HG03196 (cell line): ENCODE data around the gene ZC2HC1B.
"Not testable (repeated sequence)": the region's sequence is repeated elsewhere in the genome, so short reads cannot be mapped to it uniquely, and the experiment has no call there.

Source experiments
- ATAC-seq: cut with Tn5 transposase; IDR thresholded peaks from one replicate; pipeline ENCODE4 v1.9.1; 2021; ENCODE audit not compliant: unreplicated experiment

Gene ZC2HC1B

DNA sequence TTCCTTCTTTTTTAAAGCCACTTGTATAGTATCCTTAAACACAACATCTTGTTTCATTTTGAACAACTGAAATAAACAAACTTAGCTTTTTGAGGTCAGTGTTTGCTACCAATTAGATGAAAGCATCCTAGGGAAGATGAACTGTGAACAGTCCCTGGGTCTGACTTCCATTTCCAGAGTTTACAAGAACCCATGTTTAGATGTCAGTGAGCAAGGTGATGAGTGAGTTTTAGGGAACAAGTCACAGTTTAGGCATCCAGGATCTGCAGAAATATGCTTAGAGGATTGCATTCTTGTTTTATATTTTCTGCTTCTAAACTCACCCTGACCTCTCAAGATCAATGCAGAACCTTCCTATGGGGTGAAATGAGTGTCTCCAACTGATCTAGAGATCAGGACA is 3.0 kb downstream of the ZC2HC1B start:
- no peak for ATAC-seq

DNA sequence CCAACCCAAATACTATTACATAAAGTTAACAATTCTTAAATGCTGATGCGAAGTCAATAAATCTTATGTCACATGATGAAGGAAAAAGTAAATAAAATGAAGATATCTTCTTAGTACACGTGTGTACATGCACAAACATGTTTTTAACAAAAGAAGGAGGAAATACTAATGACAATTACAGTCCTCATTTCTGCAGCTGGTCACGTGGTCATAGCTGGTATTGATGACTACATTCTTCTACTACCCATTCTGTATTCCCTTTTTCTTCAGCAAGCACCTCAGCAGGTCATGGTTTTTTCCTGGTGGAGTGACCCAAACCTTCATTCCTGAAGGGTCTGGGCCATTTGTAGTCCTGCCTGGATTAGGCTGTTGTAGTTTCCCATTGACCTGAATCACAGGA is 4.5 kb downstream of the ZC2HC1B start:
- not testable (repeated sequence) for ATAC-seq

DNA sequence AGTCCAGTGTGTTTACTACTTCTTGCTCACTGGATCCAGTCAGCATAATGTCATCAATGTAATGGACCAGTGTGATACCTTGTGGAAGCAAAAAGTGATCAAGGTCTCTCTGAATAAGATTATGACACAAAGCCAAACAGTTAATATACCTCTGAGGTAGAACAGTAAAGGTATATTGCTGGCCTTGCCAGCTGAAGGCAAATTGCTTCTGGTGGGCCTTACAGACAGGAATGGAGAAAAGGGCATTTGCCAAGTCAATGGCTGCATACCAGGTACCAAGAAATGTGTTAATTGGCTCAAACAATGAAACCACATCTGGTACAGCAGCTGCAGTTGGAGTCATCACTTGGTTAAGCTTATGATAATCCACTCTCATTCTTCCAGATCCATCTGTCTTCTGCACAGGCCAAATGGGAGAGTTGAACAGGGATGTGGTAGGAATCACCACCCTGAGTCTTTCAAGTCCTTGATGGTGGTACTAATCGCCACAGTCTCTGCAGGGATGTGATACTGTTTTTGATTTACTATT is 7.0 kb downstream of the ZC2HC1B start:
- ATAC-seq: not testable (repeated sequence)

DNA sequence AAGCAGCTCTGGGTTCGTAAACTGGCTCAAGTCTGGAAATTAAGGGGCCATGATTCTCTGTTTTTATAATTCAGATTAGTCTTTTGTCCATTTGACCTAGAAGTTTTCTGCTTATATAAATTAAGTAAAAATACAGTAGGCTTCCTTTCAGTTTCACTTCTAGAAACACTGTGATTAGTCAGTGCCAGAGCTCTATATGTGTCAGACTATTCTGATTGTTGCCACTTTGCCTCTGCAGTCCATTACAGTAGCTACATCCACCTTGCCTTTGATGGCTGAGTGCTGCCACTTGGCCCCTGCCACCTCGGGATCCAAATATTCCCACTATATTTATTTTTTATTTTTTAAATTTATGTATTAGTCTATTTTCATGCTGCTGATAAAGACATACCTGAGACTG is 7.9 kb downstream of the ZC2HC1B start:
- peak; percentile 84 for ATAC-seq

DNA sequence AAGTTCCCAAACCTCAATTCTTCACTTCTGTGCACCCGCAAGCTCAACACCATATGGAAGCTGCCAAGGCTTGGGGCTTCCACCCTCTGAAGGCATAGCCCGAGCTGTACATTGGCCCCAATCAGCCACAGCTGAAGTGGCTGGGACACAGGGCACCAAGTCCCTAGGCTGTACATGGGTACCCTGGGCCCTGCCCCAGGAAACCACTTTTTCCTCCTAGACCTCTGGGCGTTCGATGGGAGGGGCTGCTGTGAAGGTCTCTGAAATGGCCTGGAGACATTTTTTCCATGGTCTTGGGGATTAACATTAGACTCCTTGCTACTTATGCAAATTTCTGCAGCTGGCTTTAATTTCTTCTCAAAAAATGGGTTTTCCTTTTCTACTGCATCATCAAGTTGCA is 9.3 kb downstream of the ZC2HC1B start:
- ATAC-seq: not testable (repeated sequence)

DNA sequence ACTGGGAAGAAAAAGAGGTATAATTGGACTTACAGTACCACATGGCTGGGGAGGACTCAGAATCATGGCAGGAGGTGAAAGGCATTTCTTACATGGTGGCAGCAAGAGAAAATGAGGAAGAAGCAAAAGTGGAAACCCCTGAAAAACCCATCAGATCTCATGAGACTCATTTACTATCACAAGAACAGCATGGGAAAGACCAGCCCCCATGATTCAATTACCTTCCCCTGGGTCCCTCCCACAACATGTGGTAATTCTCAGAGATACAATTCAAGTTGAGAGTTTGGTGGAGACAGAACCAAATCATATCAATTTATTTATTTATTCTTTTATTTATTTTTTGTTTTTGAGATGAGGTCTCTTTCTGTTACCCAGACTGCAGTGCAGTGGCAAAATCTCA is 10.2 kb downstream of the ZC2HC1B start:
- not testable (repeated sequence) for ATAC-seq

DNA sequence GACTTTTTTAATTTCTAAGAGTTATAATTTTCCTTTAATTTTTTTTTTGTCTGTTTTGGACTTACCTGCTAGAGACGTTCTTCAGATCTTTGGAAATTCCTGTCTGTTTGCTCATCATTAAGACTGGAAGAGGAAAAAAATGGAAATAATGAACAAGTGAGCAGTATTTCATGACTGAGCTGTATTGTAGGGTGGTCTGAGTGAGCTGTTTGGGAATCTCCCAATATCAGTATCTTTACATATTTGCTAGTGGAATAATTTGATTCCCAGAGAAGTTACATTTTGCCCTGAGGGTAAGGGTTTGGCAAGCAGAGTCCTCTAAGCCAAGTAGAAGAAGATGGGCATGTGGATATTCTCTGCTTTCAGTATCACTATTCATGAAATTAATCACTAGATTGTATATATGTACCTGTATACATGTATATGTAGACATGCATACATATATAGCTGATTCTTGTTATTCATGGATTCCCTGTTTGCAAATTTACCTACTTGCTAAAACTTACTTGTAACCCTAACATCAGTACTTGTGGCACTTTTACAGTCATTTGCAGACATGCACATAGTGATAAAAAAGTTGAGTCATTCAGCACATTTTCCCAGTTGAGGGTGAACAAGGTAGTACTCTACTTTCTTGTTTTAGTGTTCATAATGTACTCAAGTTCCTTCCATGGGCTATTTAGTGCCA is 13.5 kb downstream of the ZC2HC1B start:
- ATAC-seq: no peak

DNA sequence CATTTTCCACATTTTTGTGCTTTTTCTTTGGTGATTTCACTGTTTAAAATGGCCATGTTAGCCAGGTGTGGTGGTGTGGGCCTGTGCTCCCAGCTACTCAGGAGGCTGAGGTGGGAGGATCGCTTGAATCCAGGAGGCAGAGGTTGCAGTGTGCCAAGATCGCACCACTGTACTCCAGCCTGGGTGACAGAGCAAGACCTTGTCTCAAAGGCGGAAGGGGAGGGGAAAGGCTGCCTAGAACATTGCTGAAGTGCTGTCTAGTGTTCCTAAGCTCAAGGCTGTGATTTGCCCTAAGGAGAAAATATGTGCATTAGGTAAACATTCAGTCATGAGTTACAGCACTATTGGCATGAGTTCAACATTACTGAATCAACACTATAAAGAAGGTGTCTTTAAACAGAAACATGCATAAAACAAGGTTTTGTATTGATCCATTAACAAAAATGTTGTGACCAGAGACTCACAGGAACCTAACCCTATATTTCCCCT is 14.0 kb downstream of the ZC2HC1B start:
- ATAC-seq: no peak

DNA sequence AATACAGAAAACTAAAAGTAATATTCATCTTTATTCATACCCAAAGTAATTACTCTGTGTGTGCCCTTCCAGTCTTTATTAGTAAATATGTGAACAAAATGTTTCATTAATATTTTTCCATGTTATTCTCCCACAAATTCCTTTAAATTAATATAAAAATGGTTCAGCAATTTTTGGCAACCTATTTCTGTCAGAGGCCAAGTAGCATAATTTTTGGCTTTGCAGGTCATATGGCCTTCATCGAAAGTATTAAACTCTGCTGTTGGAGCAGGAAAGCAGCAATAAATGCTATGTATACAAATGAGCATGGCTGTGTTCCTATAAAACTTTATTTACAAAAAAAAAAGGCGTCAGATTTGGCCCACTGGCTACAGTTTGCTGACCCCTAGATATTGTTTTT is 16.1 kb downstream of the ZC2HC1B start:
- ATAC-seq: no peak

DNA sequence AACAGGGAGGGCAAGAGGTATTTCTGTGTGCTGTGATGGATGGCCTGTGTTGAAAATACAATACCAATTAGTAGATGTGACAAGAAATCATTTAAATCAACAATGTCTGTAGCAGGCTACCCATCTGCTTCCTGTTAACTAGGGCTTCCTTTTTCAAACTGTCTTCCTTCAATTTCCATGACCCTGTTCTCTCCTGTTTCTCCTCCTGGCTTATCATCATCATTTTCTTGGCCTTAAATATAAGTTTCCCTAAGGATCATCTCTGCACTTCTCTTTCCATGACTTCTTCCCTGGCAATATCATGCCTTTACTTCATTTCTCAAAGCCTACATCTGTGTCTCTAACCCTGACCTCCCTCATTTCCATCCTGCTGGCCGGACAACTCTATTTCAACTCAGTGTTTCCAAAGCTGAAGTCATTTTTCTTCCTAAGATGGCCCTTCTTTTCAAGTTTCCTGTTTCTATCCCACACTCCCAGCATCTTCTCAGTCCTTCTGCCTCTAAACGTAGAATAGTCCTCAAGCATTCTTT is 18.2 kb downstream of the ZC2HC1B start:
- ATAC-seq: no peak

DNA sequence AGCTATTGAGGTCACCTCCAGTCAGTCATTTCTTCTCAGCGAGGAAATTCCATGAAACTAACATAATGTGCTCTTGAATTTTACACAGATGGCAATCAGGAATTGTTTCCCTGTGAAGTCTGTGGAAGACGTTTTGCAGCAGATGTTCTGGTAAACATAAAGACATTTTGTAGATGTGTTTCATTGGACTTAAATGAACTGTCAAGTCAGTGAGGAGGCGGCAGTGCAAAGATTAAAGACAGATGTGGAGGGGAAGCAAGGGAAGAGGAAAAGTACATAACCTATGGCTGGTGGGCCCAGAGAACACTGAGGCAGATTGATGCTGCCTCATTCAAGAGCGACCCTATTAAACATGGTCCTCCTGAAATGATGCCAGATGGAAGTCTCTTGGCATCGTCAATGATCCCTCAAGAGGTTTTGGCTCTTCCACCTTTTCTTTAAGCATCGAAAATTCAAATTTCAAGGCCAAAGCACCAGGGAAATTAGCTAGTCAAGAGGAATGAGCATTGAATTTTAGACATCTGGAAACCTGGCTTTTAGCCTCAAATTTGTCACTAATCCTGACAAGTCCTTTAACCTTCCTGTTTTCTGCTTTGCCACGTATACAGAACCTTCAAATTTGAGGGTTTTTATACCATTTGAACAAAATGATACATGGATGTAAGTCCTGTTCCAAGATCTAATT is 20.1 kb downstream of the ZC2HC1B start:
- no peak for ATAC-seq

DNA sequence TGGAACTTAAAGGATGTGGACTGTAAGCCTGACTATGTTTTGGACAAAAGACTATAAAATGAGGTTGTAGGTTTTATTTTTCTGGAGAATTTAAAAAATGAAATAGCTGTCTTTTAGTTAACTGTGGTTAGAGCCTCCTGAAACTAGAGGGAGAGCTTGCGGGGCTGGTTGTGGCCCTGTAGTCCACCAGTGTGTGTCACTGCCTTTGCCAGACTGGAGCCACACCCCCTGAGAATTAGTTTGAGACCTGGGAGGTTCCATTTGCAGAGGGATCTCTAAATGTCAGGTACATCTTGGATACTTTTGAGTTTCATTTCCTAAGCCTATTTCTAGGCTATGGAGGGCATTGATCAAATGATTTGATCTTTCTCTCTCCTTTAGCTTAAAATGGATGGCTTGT is 20.8 kb downstream of the ZC2HC1B start:
- ATAC-seq: no peak

DNA sequence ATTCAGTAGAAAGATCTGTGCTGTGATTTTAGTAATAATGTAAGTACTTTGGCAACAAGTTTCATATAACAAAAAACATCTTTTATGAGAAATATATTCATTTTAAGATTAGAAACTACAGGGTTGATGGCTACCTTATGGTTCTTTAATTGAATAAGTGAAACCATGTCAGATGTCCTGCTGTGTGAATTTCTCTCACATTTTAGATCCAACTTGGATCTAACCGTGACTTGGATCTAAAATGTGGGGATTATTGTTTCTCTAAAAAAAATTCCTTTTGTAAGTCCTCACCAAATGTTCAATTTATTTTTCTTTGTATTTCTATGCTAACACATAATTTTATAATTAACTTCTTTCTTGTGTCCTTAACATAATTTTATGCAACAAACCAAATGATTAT is 30.4 kb downstream of the ZC2HC1B start:
- no peak for ATAC-seq

DNA sequence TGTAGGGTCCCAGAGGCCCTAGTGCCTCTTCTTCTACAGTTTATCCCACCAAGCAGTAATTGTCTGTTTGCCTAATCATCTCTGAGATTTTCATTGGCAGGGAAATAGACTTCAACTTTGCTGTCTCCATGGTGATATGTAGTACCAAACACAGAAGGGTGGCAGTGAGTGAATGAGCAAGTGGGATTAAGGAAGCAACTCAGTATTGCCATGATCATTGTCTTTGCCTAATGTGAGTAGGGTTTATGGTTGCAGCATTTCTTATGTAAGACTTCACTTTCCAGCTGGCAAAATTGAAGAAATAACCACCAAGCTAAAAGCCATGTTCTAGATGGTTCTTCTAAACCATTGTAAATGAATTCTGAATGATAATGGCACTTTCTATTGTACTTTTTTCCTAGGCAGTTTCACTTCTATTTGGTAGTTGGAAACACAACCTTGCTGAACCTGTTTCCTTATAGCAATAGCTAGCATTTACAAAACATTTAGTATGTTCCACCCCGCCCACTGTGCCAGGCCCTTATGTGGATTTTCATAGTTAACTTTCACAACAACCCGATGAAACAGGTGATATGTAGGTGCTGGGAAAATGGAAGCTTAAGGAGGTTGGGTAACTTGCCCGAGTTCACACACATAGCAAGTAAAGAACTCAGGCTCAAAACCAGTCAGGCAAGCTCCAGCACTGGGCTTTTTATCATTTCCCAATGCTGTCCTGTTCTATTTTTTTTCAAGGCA is 32.0 kb downstream of the ZC2HC1B start:
- ATAC-seq: no peak

DNA sequence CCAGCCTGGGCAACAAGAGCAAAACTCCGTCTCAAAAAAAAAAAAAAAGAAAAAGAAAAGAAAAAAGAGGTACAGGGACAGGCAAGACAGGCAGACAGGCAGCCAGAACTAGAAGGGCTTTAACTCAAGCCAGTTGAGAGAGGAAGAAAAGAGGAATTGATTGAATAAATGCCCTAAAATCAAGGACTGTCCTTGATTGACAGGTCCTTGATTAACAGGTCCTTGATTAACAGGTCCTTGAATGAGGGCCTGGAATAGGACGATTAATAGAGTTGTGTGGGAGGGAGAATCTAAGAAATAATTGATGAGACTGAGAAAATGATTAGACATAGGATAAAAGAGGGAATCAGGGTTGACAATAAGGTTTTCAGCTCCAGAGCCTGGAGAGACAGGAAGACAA is 36.1 kb downstream of the ZC2HC1B start:
- ATAC-seq: no peak

DNA sequence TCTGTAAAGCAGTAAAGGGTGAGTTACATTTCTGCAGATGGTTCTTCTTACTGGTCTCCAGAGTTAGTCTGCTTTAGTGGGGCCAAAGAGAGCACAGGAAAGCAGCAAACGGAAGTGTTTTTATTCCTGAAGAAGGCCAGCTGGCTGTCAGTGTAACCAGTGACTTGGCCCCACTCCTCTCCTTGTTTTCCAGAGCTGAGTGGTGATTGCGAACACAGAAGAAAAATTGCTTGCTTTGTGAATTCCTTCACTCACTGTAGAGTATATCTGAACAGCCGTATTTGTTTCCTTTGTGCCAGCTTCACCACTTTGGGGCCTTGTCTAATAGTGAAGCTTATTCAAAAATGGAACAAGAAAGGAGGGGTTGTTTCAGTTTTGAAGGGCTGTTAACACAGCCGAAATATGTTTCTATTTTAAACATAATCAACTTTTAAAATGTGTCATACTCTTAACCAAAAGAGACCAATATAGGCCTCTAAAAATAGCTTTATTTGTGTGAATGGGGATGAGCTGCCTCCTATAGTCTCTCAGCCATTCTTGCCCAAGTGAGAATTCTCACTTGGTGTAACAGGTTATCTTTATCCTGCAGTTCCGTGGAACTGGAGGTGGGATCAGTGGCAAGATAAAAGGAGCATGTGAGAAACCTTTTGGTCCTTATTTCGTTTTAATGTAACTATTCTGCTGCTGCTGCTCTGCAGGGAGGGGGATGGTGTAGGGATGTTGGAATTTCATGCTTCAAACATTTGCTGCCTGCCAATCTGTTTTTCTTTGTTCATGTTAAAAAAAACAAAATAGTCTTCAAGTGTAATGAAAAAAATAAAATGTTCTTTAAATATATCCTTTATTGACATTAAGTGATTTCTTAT is 37.8 kb downstream of the ZC2HC1B start:
- ATAC-seq: peak; percentile 97

DNA sequence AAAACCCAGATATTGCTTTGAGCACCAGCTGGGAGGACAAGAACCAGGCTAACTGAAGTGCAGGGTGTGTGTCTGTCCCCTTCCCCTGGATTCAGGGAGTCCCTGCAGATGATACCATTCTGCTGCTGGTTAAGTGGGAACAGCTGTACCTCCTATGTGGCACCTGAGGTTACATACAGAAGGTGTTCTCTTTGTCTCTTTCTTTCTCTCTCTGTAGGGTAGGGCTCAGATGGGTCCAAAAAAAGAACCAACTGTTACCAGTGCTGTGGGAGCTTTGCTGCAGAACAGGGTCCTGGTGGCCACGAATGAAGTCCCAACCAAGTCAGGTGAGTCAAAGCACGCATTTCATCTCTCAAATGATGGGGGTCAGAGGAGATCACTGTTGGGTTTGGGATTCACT is 38.6 kb downstream of the ZC2HC1B start:
- ATAC-seq: no peak

DNA sequence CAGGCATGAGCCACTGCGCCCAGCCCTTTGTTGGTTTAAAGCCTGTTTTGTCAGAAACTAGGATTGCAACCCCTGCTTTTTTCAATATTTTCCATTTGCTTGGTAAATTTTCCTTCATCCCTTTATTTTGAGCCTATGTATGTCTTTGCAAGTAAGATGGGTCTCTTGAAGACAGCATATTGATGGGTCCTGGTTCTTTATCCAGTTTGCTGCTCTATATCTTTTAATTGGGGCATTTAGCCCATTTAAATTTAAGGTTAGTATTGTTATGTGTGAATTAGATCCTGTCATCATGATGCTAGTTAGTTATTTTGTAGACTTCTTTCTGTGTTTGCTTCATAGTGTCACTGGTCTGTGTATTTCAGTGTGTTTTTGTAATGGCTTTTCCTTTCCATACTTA is 46.8 kb downstream of the ZC2HC1B start:
- ATAC-seq: no peak

DNA sequence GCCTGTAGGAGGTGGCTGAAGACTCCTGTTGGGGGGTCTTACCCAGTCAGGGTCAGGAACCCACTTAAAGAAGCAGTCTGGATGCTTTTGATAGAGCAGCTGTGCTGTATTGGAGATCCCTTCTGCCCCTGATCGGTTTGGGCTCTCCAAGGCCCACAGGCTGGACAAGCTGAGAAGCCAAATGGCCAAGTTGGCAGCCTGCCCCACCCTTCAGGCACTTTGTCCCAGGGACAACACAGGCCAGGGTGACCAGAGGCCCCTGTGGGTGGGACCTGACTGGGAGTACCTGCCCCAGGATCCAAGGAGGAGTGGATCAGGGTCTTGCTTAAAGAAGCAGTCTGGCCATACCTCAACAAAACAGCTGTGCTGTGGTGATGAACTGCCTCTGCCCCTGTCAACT is 48.4 kb downstream of the ZC2HC1B start:
- ATAC-seq: no peak

DNA sequence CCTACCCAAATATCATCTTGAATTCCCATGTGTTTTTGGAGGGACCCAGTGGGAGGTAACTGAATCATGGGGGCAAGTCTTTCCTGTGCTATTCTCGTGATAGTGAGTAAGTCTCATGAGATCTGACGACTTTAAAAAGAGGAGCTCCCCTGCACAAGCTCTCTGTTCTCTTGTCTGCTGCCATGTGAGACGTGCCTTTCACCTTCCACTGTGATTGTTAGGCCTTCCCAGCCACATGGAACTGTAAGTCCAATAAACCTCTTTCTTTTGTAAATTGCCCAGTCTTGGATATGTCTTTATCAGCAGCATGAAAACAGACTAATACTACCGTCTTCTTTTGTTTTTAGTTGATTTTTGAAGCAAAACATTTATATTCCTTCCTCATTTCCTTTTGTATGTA is 52.8 kb downstream of the ZC2HC1B start:
- ATAC-seq: not testable (repeated sequence)

DNA sequence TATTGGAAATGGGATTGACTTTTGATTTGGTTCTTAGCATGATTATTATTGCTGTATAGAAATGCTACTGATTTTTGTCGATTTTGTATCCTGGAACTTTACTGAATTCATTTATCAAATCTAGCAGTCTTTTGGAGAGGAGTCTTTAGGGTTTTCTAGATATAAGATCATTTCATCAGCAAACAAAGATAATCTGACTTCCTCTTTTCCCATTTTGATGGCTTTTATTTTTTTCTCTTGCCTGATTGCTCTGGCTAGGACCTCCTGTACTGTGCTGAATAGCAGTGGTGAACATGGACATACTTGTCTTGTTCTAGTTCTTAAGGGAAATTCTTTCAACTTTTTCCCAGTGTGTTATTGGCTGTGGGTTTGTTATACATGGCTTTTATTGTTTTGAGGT is 64.6 kb downstream of the ZC2HC1B start:
- no peak for ATAC-seq
